GM18502 (cell line): Measurements from ENCODE around the gene ELL3.

Experiments used
- ATAC-seq: cut with Tn5 transposase; IDR thresholded peaks from one replicate; pipeline ENCODE4 v1.9.1; 2021; ENCODE audit warnings: mild to moderate bottlenecking; ENCODE audit not compliant: unreplicated experiment, poor library complexity

ELL3 gene

GRCh38 chr15:43792761-43793476, 16.2 kb upstream of the ELL3 start:
- no peak for ATAC-seq

GRCh38 chr15:43791993-43792760, 15.4 kb upstream of the ELL3 start, which contains the start of gene SERF2:
Gene SERF2, plus strand, starts transcription at chr15:43792320. Its CDS starts 57 bp downstream, at chr15:43792377.
- ATAC-seq: peak; percentile 91

GRCh38 chr15:43789409-43789808, 12.6 kb upstream of the ELL3 start:
- no peak for ATAC-seq

GRCh38 chr15:43779016-43779415, 2.2 kb upstream of the ELL3 start:
- no peak for ATAC-seq

- ATAC-seq: peak; percentile 58
Measured at GRCh38 chr15:43777267-43777914, 625 bp upstream of the ELL3 start.

GRCh38 chr15:43776101-43776717, 557 bp downstream of the ELL3 start:
- peak; percentile 59 for ATAC-seq

GRCh38 chr15:43775411-43775965, 1.3 kb downstream of the ELL3 start:
- no peak for ATAC-seq

- ATAC-seq: no peak
Measured at GRCh38 chr15:43774062-43774461, 2.7 kb downstream of the ELL3 start.

GRCh38 chr15:43772624-43773023, 4.1 kb downstream of the ELL3 start:
- no peak for ATAC-seq

- ATAC-seq: no peak
Measured at GRCh38 chr15:43771816-43772215, 5.0 kb downstream of the ELL3 start.

GRCh38 chr15:43769584-43770228, 7.1 kb downstream of the ELL3 start:
- ATAC-seq: no peak

GRCh38 chr15:43763819-43764446, 12.8 kb downstream of the ELL3 start:
- no peak for ATAC-seq

- ATAC-seq: no peak
Measured at GRCh38 chr15:43762824-43763223, 13.9 kb downstream of the ELL3 start.

GRCh38 chr15:43751885-43752284, 24.9 kb downstream of the ELL3 start:
- ATAC-seq: no peak

- ATAC-seq: peak; percentile 48
Measured at GRCh38 chr15:43749690-43750345, 26.9 kb downstream of the ELL3 start.

- ATAC-seq: no peak
Measured at GRCh38 chr15:43748376-43748775, 28.4 kb downstream of the ELL3 start.

- ATAC-seq: peak; percentile 17
Measured at GRCh38 chr15:43746903-43747309, 29.9 kb downstream of the ELL3 start.

GRCh38 chr15:43746245-43746902, 30.4 kb downstream of the ELL3 start, which contains the start of gene PDIA3:
Gene PDIA3, plus strand, starts transcription at chr15:43746438. Its CDS starts 102 bp downstream, at chr15:43746540.
- peak; percentile 81 for ATAC-seq
